SK-N-SH (cell line): Measurements from ENCODE around the gene NDUFC2. TPM values are rescaled to one million over a fixed set of nuclear protein-coding genes. Genes with fewer than 3 reads are reported as not detected.

Experiments used
- CTCF ChIA-PET: fragments of 300-600, 350-600 bp; formaldehyde crosslinking; extraction: SDS; loops from one replicate; lab custom pipeline; 2021; lab: Yijun Ruan, JAX
- POLR2A ChIA-PET: fragments of 350-600 bp; sonication (Branson Sonifier 250); formaldehyde crosslinking; extraction: SDS; loops from one replicate; lab custom pipeline; 2020; ENCODE audit warnings: antibody characterized with exemption, inconsistent platforms; lab: Yijun Ruan, JAX
- DNase-seq: peaks from one replicate; pipeline ENCODE4 v3.0.0; 2012
- H2AFZ ChIP-seq: fragments of 200-600 bp; sonication (generic); 2 replicates; pipeline ENCODE4 v1.8.1; 2016; ENCODE audit warnings: antibody characterized with exemption, mild to moderate bottlenecking, low read depth
- H3F3A ChIP-seq: fragments of 200-600 bp; sonication (generic); replicated peaks from 2 replicates; pipeline ENCODE3; 2016; ENCODE audit warnings: antibody characterized with exemption, mild to moderate bottlenecking; ENCODE audit not compliant: insufficient read depth
- H3K27ac ChIP-seq, 2 experiments: fragments of 200-500 bp in 1 of 2; fragments of 200-600 bp in 1 of 2; sonication (Bioruptor generic) in 1 of 2; sonication (generic), shearing (Covaris generic) in 1 of 2; 2 replicates each; pipeline versions ENCODE4 v1.5.1 to v1.6.1; 2014 to 2016; ENCODE audit warnings: low read depth in 2 of 2, inconsistent platforms in 1 of 2, low read length in 1 of 2, mild to moderate bottlenecking in 1 of 2, mixed read lengths in 1 of 2
- H3K27me3 ChIP-seq: fragments of 200-600 bp; sonication (generic), shearing (Covaris generic); 2 replicates; pipeline ENCODE4 v1.6.1; 2016; ENCODE audit warnings: mixed run types; ENCODE audit not compliant: insufficient read depth
- H3K36me3 ChIP-seq, 2 experiments: fragments of 200-500 bp in 1 of 2; fragments of 200-600 bp in 1 of 2; sonication (Bioruptor generic) in 1 of 2; sonication (generic) in 1 of 2; replicated peaks in 1 of 2; 2 replicates each; pipeline versions ENCODE3 to v1.5.1; 2014 to 2016; ENCODE audit warnings: low read length in 1 of 2, mild to moderate bottlenecking in 1 of 2; ENCODE audit not compliant: insufficient read depth in 2 of 2, control insufficient read depth in 1 of 2
- H3K4me1 ChIP-seq, 2 experiments: fragments of 200-500 bp in 1 of 2; fragments of 200-600 bp in 1 of 2; sonication (Bioruptor generic) in 1 of 2; sonication (generic), shearing (Covaris generic) in 1 of 2; 2 replicates each; pipeline versions ENCODE4 v1.5.1 to v1.6.1; 2014 to 2016; ENCODE audit warnings: low read depth in 1 of 2, low read length in 1 of 2, mixed run types in 1 of 2; ENCODE audit not compliant: insufficient read depth in 2 of 2, control insufficient read depth in 1 of 2
- H3K4me2 ChIP-seq: fragments of 200-600 bp; sonication (generic), shearing (Covaris generic); 2 replicates; pipeline ENCODE4 v1.6.1; 2017; ENCODE audit warnings: mixed run types
- H3K4me3 ChIP-seq, 2 experiments: fragments of 200-500 bp in 1 of 2; fragments of 200-600 bp in 1 of 2; sonication (Bioruptor generic) in 1 of 2; sonication (generic), shearing (Covaris generic) in 1 of 2; 2 replicates each; pipeline versions ENCODE4 v1.5.1 to v1.8.1; 2014 to 2016; ENCODE audit warnings: low read depth in 2 of 2, inconsistent platforms in 1 of 2, low read length in 1 of 2, mild to moderate bottlenecking in 1 of 2, mixed read lengths in 1 of 2, moderate library complexity in 1 of 2
- H3K79me2 ChIP-seq: fragments of 200-600 bp; sonication (generic); 2 replicates; pipeline ENCODE4 v1.8.1; 2017; ENCODE audit warnings: mild to moderate bottlenecking; ENCODE audit not compliant: insufficient read depth
- H3K9ac ChIP-seq: fragments of 200-600 bp; sonication (generic); 2 replicates; pipeline ENCODE4 v1.6.1; 2017; ENCODE audit warnings: mixed run types
- H3K9me2 ChIP-seq: fragments of 200-600 bp; sonication (generic); 2 replicates; pipeline ENCODE4 v1.6.1; 2017; ENCODE audit warnings: mixed run types
- H3K9me3 ChIP-seq: fragments of 200-600 bp; sonication (generic); 2 replicates; pipeline ENCODE4 v1.6.1; 2017; ENCODE audit warnings: mixed run types, mild to moderate bottlenecking, moderate library complexity
- H4K20me1 ChIP-seq: fragments of 200-600 bp; sonication (generic); 2 replicates; pipeline ENCODE4 v1.6.1; 2017; ENCODE audit warnings: mild to moderate bottlenecking, mixed run types; ENCODE audit not compliant: insufficient read depth
- CTCF ChIP-seq: fragments of 200-600 bp; sonication (generic); IDR thresholded peaks from 2 replicates; pipeline ENCODE4 v1.6.1; 2017; ENCODE audit warnings: antibody characterized with exemption, mild to moderate bottlenecking, moderate library complexity
- FOSL2 ChIP-seq: IDR thresholded peaks from 2 replicates; pipeline ENCODE4 v1.4.0; 2012; ENCODE audit warnings: low read depth, mild to moderate bottlenecking, moderate library complexity, borderline replicate concordance
- FOXJ3 ChIP-seq: sonication (generic); formaldehyde crosslinking; IDR thresholded peaks from 2 replicates; pipeline ENCODE4 v1.5.1; 2020; ENCODE audit warnings: mild to moderate bottlenecking, missing genetic modification reagents
- FOXM1 ChIP-seq: IDR thresholded peaks from 2 replicates; pipeline ENCODE4 v1.4.0; 2012; ENCODE audit warnings: low read depth, mild to moderate bottlenecking
- MXI1 ChIP-seq: IDR thresholded peaks from 2 replicates; pipeline ENCODE4 v1.6.1; 2012; ENCODE audit warnings: mild to moderate bottlenecking, low read depth, low read length, improper control_type of control experiment
- NRF1 ChIP-seq: IDR thresholded peaks from 2 replicates; pipeline ENCODE4 v1.6.1; 2012; ENCODE audit warnings: low read depth, mild to moderate bottlenecking, low read length
- REST ChIP-seq: IDR thresholded peaks from 2 replicates; pipeline ENCODE4 v1.6.1; 2012; ENCODE audit warnings: mild to moderate bottlenecking, low read depth, low read length, moderate library complexity
- RFX5 ChIP-seq: IDR thresholded peaks from 2 replicates; pipeline ENCODE4 v1.6.1; 2012; ENCODE audit warnings: mild to moderate bottlenecking, improper control_type of control experiment, low read length
- RXRA ChIP-seq: IDR thresholded peaks from 2 replicates; pipeline ENCODE4 v1.4.0; 2012; ENCODE audit warnings: low read depth, mild to moderate bottlenecking, borderline replicate concordance
- SIN3A ChIP-seq: IDR thresholded peaks from 2 replicates; pipeline ENCODE4 v1.6.1; 2012; ENCODE audit warnings: low read depth, mild to moderate bottlenecking, low read length, moderate library complexity, borderline replicate concordance
- SMC3 ChIP-seq: IDR thresholded peaks from 2 replicates; pipeline ENCODE4 v1.6.1; 2012; ENCODE audit warnings: low read depth, low read length, improper control_type of control experiment
- TAF1 ChIP-seq: IDR thresholded peaks from 2 replicates; pipeline ENCODE4 v1.6.1; 2012; ENCODE audit warnings: low read depth, mild to moderate bottlenecking, low read length, moderate library complexity, borderline replicate concordance
- TCF12 ChIP-seq: IDR thresholded peaks from 2 replicates; pipeline ENCODE4 v1.4.0; 2012
- YY1 ChIP-seq: IDR thresholded peaks from 2 replicates; pipeline ENCODE4 v1.4.0; 2012; ENCODE audit warnings: low read depth, mild to moderate bottlenecking
- WGBS: methylation state at CpG from one replicate; pipeline ENCODE4 v1.1.6; 2017; ENCODE audit warnings: low lambda C conversion rate; 5-methylcytosine and 5-hydroxymethylcytosine counted together
- polyA plus RNA-seq, 3 experiments: library from polyadenylated mRNA; depleted of rRNA; stranded (reverse); fragments of >200 nt; gene quantifications; 2 replicates each; pipeline ENCODE4 v1.2.3, GENCODE V29; 2012
- TF ChIP-seq, protein P1 (sequence below): fragments of 150-350 bp; IDR thresholded peaks from 2 replicates; pipeline ENCODE4 v1.6.1; 2017; ENCODE audit warnings: antibody characterized with exemption, low read length, low read depth, borderline replicate concordance
- TF ChIP-seq, protein P2 (sequence below): fragments of 150-350 bp; IDR thresholded peaks from 2 replicates; pipeline ENCODE4 v1.6.1; 2016; ENCODE audit warnings: mild to moderate bottlenecking, low read depth, low read length

NDUFC2 gene
- polyA plus RNA-seq, 1 of the 3 experiments (the other 2 are of a cell fraction), result 235 TPM

GRCh38 chr11:78031629-78032028, 48.0 kb downstream of the NDUFC2 start:
- POLR2A ChIA-PET, result interaction anchor here (1.4 to 3.0 kb wide), 2 partner anchors 9 to 36 kb away, joined by 9 to 27 read pairs; partner anchors contain the start of gene INTS4
- H3K36me3 ChIP-seq, result no peaks in the 10 kb centered on the region
- 96% methylated on average over 3 of the region's 3 CpGs for WGBS

More at GRCh38 chr11:78031629-78032028, 48.0 kb downstream of the NDUFC2 start:
- CTCF ChIA-PET, result interaction anchor here (1.0 to 4.3 kb wide), 3 partner anchors 12 to 32 kb away, joined by 3 to 26 read pairs (median 5); no protein-coding TSS in a partner anchor
- no peak overlapping the region for H2AFZ ChIP-seq
- no peak overlapping the region for H3K9ac ChIP-seq
- no peaks in the 10 kb centered on the region for H3K9me2 ChIP-seq
- no peak overlapping the region for H3K4me3 ChIP-seq
- peaks cover 20 to 24% of the 10 kb centered on the region in 2 experiments; a peak in 3 of 4 replicates for H3K4me1 ChIP-seq
- TF ChIP-seq CTCF, result no peak
- TF ChIP-seq FOXJ3, result no peak
- TF ChIP-seq TCF12, result no peak
- no peak for TF ChIP-seq REST
- TF ChIP-seq SIN3A, result no peak
- TF ChIP-seq, protein P1, sequence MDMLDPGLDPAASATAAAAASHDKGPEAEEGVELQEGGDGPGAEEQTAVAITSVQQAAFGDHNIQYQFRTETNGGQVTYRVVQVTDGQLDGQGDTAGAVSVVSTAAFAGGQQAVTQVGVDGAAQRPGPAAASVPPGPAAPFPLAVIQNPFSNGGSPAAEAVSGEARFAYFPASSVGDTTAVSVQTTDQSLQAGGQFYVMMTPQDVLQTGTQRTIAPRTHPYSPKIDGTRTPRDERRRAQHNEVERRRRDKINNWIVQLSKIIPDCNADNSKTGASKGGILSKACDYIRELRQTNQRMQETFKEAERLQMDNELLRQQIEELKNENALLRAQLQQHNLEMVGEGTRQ, result no peak
- TF ChIP-seq FOXM1, result no peak
- TF ChIP-seq TAF1, result no peak
- no peak for TF ChIP-seq FOSL2
- no peak for TF ChIP-seq RFX5
- no peak for TF ChIP-seq MXI1
- TF ChIP-seq NRF1, result no peak
- TF ChIP-seq YY1, result no peak
- TF ChIP-seq, protein P2, sequence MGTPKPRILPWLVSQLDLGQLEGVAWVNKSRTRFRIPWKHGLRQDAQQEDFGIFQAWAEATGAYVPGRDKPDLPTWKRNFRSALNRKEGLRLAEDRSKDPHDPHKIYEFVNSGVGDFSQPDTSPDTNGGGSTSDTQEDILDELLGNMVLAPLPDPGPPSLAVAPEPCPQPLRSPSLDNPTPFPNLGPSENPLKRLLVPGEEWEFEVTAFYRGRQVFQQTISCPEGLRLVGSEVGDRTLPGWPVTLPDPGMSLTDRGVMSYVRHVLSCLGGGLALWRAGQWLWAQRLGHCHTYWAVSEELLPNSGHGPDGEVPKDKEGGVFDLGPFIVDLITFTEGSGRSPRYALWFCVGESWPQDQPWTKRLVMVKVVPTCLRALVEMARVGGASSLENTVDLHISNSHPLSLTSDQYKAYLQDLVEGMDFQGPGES, result no peak
- TF ChIP-seq RXRA, result no peak
- TF ChIP-seq SMC3, result no peak
- TF ChIP-seq, all 33 proteins: peak for 0
- Histone ChIP-seq H3K27me3 (no peaks in the 10 kb centered on the region), H3K79me2 (no peaks in the 10 kb centered on the region), H4K20me1 (no peaks in the 10 kb centered on the region), H3K9me3 (no peaks in the 10 kb centered on the region), H3F3A (peaks cover 9% of the 10 kb centered on the region), H3K4me2 (no peak overlapping the region), H3K27ac (peak overlapping the region in 1 of 2 experiments; percentile 85; a peak in 2 of 4 replicates)
- no peak for DNase-seq
